Panc1 (cell line): Measurements from ENCODE around the gene CFAP100. TPM values are rescaled to one million over a fixed set of nuclear protein-coding genes. Genes with fewer than 3 reads are reported as not detected.

Experiments used
- ATAC-seq: fragments of 200-7000 bp; cut with Tn5 transposase; 2 replicates; pipeline ENCODE4 v1.9.1; 2020; ENCODE audit warnings: mild to moderate bottlenecking, moderate library complexity
- BruUV-seq: library from RNA; stranded (reverse); fragments of 400-500 nt; replicated peaks from 2 replicates; lab custom pipeline; 2021; lab: Mats Ljungman, UMichigan
- CTCF ChIA-PET: fragments of 300-600 bp; sonication (Branson Sonifier 250); formaldehyde crosslinking; loops from one replicate; lab custom pipeline; 2022; ENCODE audit warnings: antibody characterized with exemption; lab: Charles Lee
- POLR2A ChIA-PET: fragments of 300-600 bp; sonication (Branson Sonifier 250); formaldehyde crosslinking; loops from one replicate; lab custom pipeline; 2022; ENCODE audit warnings: antibody characterized with exemption; lab: Charles Lee
- DNase-seq: peaks from one replicate; pipeline ENCODE4 v3.0.0-alpha.2; 2010; ENCODE audit warnings: low read depth, low spot score
- H3K27ac ChIP-seq: 2 replicates; pipeline ENCODE4 v1.5.1; 2011; ENCODE audit warnings: mild to moderate bottlenecking, low read length, inconsistent platforms
- H3K27me3 ChIP-seq: fragments of 200-500 bp; sonication (Bioruptor generic); 2 replicates; pipeline ENCODE4 v1.6.0; 2014; ENCODE audit warnings: low read length, inconsistent platforms; ENCODE audit not compliant: control insufficient read depth, insufficient read depth
- H3K36me3 ChIP-seq: fragments of 200-500 bp; sonication (Bioruptor generic); 2 replicates; pipeline ENCODE4 v1.5.1; 2014; ENCODE audit warnings: inconsistent platforms, mild to moderate bottlenecking, low read length, moderate library complexity; ENCODE audit not compliant: control insufficient read depth, insufficient read depth
- H3K4me1 ChIP-seq: 2 replicates; pipeline ENCODE4 v1.5.1; 2011; ENCODE audit warnings: inconsistent platforms, mild to moderate bottlenecking, low read length, moderate library complexity; ENCODE audit not compliant: control insufficient read depth, insufficient read depth
- H3K4me3 ChIP-seq, 2 experiments: 2 replicates each; pipeline ENCODE4 v1.5.1; 2011 to 2012; ENCODE audit warnings: low read depth in 2 of 2, low read length in 2 of 2, mild to moderate bottlenecking in 2 of 2, inconsistent platforms in 1 of 2, moderate library complexity in 1 of 2
- H3K9me3 ChIP-seq: fragments of 200-500 bp; sonication (Bioruptor generic); 2 replicates; pipeline ENCODE4 v1.5.1; 2014; ENCODE audit warnings: low read depth, mild to moderate bottlenecking, inconsistent platforms, low read length, moderate library complexity; ENCODE audit not compliant: control insufficient read depth, insufficient read depth
- CTCF ChIP-seq: fragments of 450-650 bp; IDR thresholded peaks from 2 replicates; pipeline ENCODE4 v1.5.1; 2017; ENCODE audit warnings: mild to moderate bottlenecking
- POLR2AphosphoS5 ChIP-seq: IDR thresholded peaks from 2 replicates; pipeline ENCODE4 v1.6.1; 2012; ENCODE audit warnings: mild to moderate bottlenecking, low read depth, low read length, moderate library complexity
- REST ChIP-seq, 2 experiments: IDR thresholded peaks; 2 replicates each; pipeline ENCODE4 v1.6.1; 2011 to 2012; ENCODE audit warnings: low read depth in 2 of 2, control low read depth in 1 of 2, low read length in 1 of 2, mild to moderate bottlenecking in 1 of 2, moderate library complexity in 1 of 2; ENCODE audit not compliant: insufficient read depth in 1 of 2
- SIN3A ChIP-seq: IDR thresholded peaks from 2 replicates; pipeline ENCODE4 v1.6.1; 2012; ENCODE audit warnings: low read depth, mild to moderate bottlenecking, low read length, moderate library complexity, borderline replicate concordance; ENCODE audit not compliant: insufficient read depth
- TCF7L2 ChIP-seq: IDR thresholded peaks from 2 replicates; pipeline ENCODE4 v1.6.1; 2011; ENCODE audit warnings: mild to moderate bottlenecking, low read depth, low read length, inconsistent platforms
- in situ Hi-C: cut with HindIII; loops from 2 replicates; pipeline ENCODE4 v1.10.0; 2016; ENCODE audit warnings: low sequenced_read_pairs, low pct_unique_long_range_greater_than_20kb
- intact Hi-C: fragments of 100-400 bp; cut with micrococcal nuclease; formaldehyde crosslinking; loops from one replicate; pipeline ENCODE4 v1.10.0; 2022; ENCODE audit not compliant: unreplicated experiment
- total RNA-seq: library from RNA; stranded (reverse); gene quantifications from one replicate; pipeline ENCODE4 v1.2.1, GENCODE V29; 2021; ENCODE audit not compliant: unreplicated experiment

The CFAP100 gene
- total RNA-seq, 1 experiment from 2014 or later = not detected

GRCh38 chr3:126350502-126351085, 44.1 kb upstream of the CFAP100 start:
- POLR2A ChIA-PET = no interaction called here
- intact Hi-C loops = no loop called here
- no TSS peak for BruUV-seq
- no peaks in the 10 kb centered on the region for H3K36me3 ChIP-seq
- ATAC-seq (no peak), DNase-seq (no peak)
- H3K4me1 ChIP-seq = no peaks in the 10 kb centered on the region
- H3K4me3 ChIP-seq = no peak overlapping the region
- H3K9me3 ChIP-seq = no peaks in the 10 kb centered on the region
- in situ Hi-C loops = no loop called here
- TF ChIP-seq REST (IDR thresholded peaks at IDR 0.05; ENCODE audit: insufficient read depth in 1 of 2, low read depth in 2 of 2, low read length in 1 of 2) = no peak
- no peak for TF ChIP-seq CTCF
- no peak for TF ChIP-seq SIN3A
- TF ChIP-seq POLR2AphosphoS5 = no peak
- TF ChIP-seq TCF7L2 = no peak
- H3K27me3 ChIP-seq = 0 out of 2 replicates have a peak, but pooled peaks cover 2% of the 10 kb centered on the region
- no peak overlapping the region for H3K27ac ChIP-seq
- CTCF ChIA-PET = no interaction called here

- POLR2A ChIA-PET = no interaction called here
- TF ChIP-seq SIN3A (no peak), TCF7L2 (no peak), POLR2AphosphoS5 (no peak), CTCF (no peak)
- in situ Hi-C loops = no loop called here
- BruUV-seq = no TSS peak
- Histone ChIP-seq H3K4me1 (peaks cover 4% of the 10 kb centered on the region; the same call in 1 of the 2 replicates), H3K4me3 (no peak overlapping the region), H3K27ac (no peak overlapping the region), H3K36me3 (no peaks in the 10 kb centered on the region), H3K9me3 (no peaks in the 10 kb centered on the region), H3K27me3 (0 out of 2 replicates have a peak, but pooled peaks cover 2% of the 10 kb centered on the region)
- CTCF ChIA-PET = no interaction called here
- ATAC-seq (no peak), DNase-seq (no peak)
- intact Hi-C loops = no loop called here
These were observed 43.5 kb upstream of the CFAP100 start for GRCh38 chr3:126351086-126351770.
